Measurements from ENCODE around the gene GK2. TPM values are rescaled to one million over a fixed set of nuclear protein-coding genes. Genes with fewer than 3 reads are reported as not detected.

GK2 gene
- total RNA-seq (2022; extraction: Qiagen RNA extraction): not detected in 5 replicates

DNA sequence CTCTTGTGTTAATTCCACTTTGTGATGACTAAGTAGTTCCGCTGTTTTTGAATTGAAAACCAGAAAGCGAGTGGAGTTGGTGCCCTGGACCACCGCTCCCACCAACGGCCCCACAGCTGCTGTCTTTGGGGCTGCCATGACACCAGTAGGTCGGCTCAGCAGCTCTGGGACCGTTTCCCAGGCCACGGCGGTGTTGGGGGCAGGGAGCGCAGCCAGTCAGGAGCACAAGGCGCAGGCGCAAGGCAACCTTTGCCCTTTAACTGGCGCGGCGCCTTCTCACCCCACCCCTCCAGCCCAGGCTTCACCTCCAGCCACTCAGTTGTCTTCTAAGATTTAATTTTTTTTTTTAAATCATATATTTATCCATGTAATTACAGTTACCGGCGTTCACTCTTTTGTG lies at the start of gene GK2:
GK2 (minus strand) TSS at position 166 of the 400 bp plus-strand sequence; CDS start at position 138, 28 bp downstream.

Other genes with a start within 250 kb of the GK2 start
- gene NAA11, start 82.2 kb downstream of the GK2 start, total RNA-seq (2022; extraction: Qiagen RNA extraction): not detected in 5 replicates

Data from A549 treated with Hydrocortisone at 1 μM for 4 hours (cell line).